Fibroblast of villous mesenchyme (primary cell): ENCODE measurements around the gene PITPNM1. TPM values are rescaled to one million over a fixed set of nuclear protein-coding genes. Genes with fewer than 3 reads are reported as not detected.
"Not testable (repeated sequence)": the region's sequence is repeated elsewhere in the genome, so short reads cannot be mapped to it uniquely, and the experiment has no call there.

Experiments used
- DNase-seq: peaks from one replicate; pipeline ENCODE4 v3.0.0-alpha.2; 2010; ENCODE audit warnings: low read depth
- H3K4me3 ChIP-seq: 2 replicates; pipeline ENCODE4 v1.5.1; 2011; ENCODE audit warnings: low read depth, mild to moderate bottlenecking, low read length
- CTCF ChIP-seq: IDR thresholded peaks from 2 replicates; pipeline ENCODE4 v1.5.1; 2012; ENCODE audit warnings: low read depth, mild to moderate bottlenecking, low read length; ENCODE audit not compliant: insufficient read depth
- total RNA-seq: library from RNA; depleted of rRNA; stranded (reverse); fragments of >200 nt; gene quantifications from 2 replicates; pipeline ENCODE4 v1.2.3, GENCODE V29; 2012

PITPNM1 gene
- total RNA-seq, 1 donor: 22.9 TPM

- no peak for TF ChIP-seq CTCF
- H3K4me3 ChIP-seq: no peak overlapping the region
- no peak for DNase-seq
These were observed 12.8 kb upstream of the PITPNM1 start for GRCh38 chr11:67517784-67518552.

GRCh38 chr11:67516806-67517205, 11.6 kb upstream of the PITPNM1 start:
- TF ChIP-seq CTCF: no peak
- no peak for DNase-seq
- no peak overlapping the region for H3K4me3 ChIP-seq

GRCh38 chr11:67514116-67514515, 9.0 kb upstream of the PITPNM1 start:
- H3K4me3 ChIP-seq: no peak overlapping the region
- no peak for DNase-seq
- TF ChIP-seq CTCF: no peak

- DNase-seq, H3K4me3 ChIP-seq: not testable (repeated sequence)
These were observed 6.4 kb upstream of the PITPNM1 start for GRCh38 chr11:67511558-67511957.

GRCh38 chr11:67510023-67510345, 4.8 kb upstream of the PITPNM1 start:
- peak; percentile 27 for DNase-seq
- no peak overlapping the region for H3K4me3 ChIP-seq
- no peak for TF ChIP-seq CTCF

- no peak for TF ChIP-seq CTCF
- peak; percentile 97 for DNase-seq
- H3K4me3 ChIP-seq: peak overlapping the region; percentile 90
These were observed 3.4 kb upstream of the PITPNM1 start for GRCh38 chr11:67508486-67509121.

GRCh38 chr11:67507864-67508485, 2.8 kb upstream of the PITPNM1 start, which contains the start of gene CDK2AP2:
CDK2AP2 (minus strand) TSS chr11:67508162; CDS start chr11:67508082, 80 bp downstream.
- no peak for TF ChIP-seq CTCF
- peak; percentile 100 for DNase-seq
- peak within 1 kb of the TSS; percentile 90 for H3K4me3 ChIP-seq
